ENCODE data around the gene DAD1. TPM values are rescaled to one million over a fixed set of nuclear protein-coding genes. Genes with fewer than 3 reads are reported as not detected.
A peak's percentile ranks its signal among the peaks of the same experiment; 100 is the strongest.

The DAD1 gene
- total and polyA plus RNA-seq, 12 donors, result 82.4 to 420 (median 136) TPM

DNA sequence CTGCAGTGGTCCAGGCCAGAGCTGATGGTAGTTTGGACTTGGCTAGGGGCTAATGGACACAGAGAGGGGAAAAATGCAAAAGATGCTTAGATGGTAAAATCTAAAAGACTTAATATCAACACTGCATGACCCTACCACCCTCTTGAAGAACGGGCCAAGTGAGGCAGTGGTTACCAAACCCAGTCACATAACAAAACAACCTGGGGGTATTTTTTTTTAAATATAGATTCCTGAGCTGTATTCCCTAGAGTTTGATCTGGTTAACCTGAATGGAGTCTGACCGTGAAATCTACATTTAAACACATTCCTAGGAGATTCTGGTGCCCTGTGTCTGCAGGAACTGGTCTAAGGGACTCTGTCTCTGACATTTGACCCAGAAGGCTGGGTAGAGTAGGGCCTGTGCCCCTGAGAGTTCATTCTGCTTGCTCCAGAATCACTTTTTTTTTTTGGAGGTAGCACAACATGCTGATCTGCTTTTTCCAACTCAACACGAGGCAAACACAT, 24.8 kb upstream of the DAD1 start:
- H3K27ac ChIP-seq, result no peak overlapping the region
- peaks cover 0 to 12% (median 7%) of the 10 kb centered on the region in 9 donors for H3K4me1 ChIP-seq
- no peaks in the 10 kb centered on the region for H3K27me3 ChIP-seq
- WGBS, 2 donors, result 48 to 61% methylated on average over 3 of the region's 3 CpGs
- intact Hi-C loops (cut with DNase I), result no loop called here
- peaks cover 0 to 42% (median 30%) of the 10 kb centered on the region in 9 donors for H3K36me3 ChIP-seq
- TF ChIP-seq, protein P1, sequence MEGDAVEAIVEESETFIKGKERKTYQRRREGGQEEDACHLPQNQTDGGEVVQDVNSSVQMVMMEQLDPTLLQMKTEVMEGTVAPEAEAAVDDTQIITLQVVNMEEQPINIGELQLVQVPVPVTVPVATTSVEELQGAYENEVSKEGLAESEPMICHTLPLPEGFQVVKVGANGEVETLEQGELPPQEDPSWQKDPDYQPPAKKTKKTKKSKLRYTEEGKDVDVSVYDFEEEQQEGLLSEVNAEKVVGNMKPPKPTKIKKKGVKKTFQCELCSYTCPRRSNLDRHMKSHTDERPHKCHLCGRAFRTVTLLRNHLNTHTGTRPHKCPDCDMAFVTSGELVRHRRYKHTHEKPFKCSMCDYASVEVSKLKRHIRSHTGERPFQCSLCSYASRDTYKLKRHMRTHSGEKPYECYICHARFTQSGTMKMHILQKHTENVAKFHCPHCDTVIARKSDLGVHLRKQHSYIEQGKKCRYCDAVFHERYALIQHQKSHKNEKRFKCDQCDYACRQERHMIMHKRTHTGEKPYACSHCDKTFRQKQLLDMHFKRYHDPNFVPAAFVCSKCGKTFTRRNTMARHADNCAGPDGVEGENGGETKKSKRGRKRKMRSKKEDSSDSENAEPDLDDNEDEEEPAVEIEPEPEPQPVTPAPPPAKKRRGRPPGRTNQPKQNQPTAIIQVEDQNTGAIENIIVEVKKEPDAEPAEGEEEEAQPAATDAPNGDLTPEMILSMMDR (IDR thresholded peaks at IDR 0.05), result no peak
- no peak overlapping the region for H3K4me3 ChIP-seq
- DNase-seq, result no peak
- H3K9me3 ChIP-seq, result peaks cover 0 to 9% (median 0%) of the 10 kb centered on the region in 11 donors
- peak in 2 of 8 donors; percentile 11 to 29 for ATAC-seq

DNA sequence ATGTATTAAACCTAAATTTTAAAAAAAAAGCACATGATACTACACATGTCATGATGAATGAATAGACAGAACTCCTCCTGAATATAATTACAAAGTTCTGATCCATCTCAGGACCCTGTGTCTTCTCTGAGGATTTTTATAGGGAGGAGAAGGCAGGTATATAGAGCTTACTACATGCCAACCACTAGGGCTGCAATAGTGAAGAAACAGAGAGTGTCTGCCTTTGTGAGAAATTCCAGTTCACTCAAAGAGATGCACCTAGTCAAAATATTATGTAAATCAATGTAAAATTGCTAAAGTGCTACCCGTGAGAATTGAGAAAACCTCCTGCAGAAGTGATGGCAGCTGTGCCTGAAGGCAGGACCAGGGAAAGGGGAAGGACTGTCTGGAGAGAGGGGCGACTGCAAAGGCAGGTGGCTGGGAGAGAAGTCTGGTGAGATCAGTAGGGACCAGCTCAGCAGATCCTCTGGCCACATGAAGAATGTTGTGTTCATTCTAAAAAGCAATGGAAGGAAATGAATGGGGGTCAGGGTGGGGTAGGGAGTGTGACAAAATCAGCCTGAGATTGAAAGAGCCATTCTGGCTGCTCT, 24.2 kb upstream of the DAD1 start:
- DNase-seq (no peak), ATAC-seq (no peak)
- Histone ChIP-seq H3K36me3 (peaks cover 0 to 48% (median 35%) of the 10 kb centered on the region in 9 donors), H3K9me3 (peaks cover 0 to 9% (median 0%) of the 10 kb centered on the region in 11 donors), H3K27ac (no peak overlapping the region), H3K27me3 (no peaks in the 10 kb centered on the region), H3K4me3 (no peak overlapping the region), H3K4me1 (peaks cover 0 to 12% (median 7%) of the 10 kb centered on the region in 9 donors)
- WGBS, 2 donors, result 68 to 76% methylated on average over 2 of the region's 2 CpGs
- intact Hi-C loops (cut with DNase I), result no loop called here
- TF ChIP-seq, protein P1 (IDR thresholded peaks at IDR 0.05), result no peak

DNA sequence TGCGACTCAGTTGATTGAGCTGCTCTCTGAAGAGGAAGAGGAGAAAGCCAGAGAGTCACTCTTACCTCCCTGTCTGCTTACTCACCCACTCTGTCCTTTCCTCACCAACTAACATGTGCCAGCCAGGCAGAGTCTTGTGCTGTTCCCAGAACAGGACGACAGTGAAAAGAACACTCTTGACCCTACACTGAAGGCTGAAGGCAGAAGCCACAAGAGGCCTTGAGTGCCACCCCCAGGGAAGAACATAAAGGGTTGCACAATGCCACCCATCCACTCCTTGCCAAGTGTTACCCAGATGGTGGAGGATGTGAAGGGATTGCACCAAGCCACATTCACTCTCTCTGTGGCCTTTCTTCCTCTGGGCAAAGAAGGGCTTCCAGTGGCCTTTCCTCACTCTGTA, 21.9 kb upstream of the DAD1 start:
- TF ChIP-seq, protein P1 (IDR thresholded peaks at IDR 0.05), result no peak
- no peak for ATAC-seq
- Histone ChIP-seq H3K4me3 (no peak overlapping the region), H3K27me3 (no peaks in the 10 kb centered on the region), H3K4me1 (peaks cover 0 to 12% (median 7%) of the 10 kb centered on the region in 9 donors), H3K9me3 (peaks cover 0 to 3% (median 0%) of the 10 kb centered on the region in 11 donors), H3K36me3 (peaks cover 7 to 71% (median 50%) of the 10 kb centered on the region in 9 donors), H3K27ac (no peak overlapping the region)
- no peak for DNase-seq
- 93 to 98% methylated on average over 2 of the region's 2 CpGs for WGBS, 2 donors
- intact Hi-C loops (cut with DNase I), result no loop called here

DNA sequence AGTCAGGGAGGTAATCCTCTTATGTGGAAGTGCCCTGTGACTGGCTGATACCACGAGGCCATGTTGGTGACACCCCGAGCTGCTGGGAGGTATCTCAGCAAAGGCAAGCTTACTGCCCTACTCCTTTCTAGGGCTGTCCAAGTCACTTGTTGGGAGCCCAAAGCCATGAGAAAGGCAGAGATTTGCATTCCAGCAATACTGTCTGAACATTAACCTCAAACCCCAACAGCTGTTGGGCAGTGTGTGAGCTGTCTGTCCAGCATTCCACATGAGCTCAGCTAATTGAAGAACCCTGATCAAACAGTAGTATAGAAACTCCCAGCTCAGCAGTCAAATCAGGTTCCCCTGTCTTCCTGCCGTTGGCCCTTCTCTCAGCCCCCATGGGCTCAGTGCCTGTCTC, 18.3 kb upstream of the DAD1 start:
- Histone ChIP-seq H3K27me3 (no peaks in the 10 kb centered on the region), H3K4me1 (no peaks in the 10 kb centered on the region), H3K36me3 (peaks cover 7 to 100% (median 85%) of the 10 kb centered on the region in 9 donors), H3K27ac (no peak overlapping the region), H3K9me3 (no peaks in the 10 kb centered on the region), H3K4me3 (no peak overlapping the region)
- DNase-seq (no peak), ATAC-seq (no peak)
- intact Hi-C loops (cut with DNase I), result no loop called here
- 85 to 87% methylated on average over 3 of the region's 3 CpGs for WGBS, 2 donors
- TF ChIP-seq, protein P1 (IDR thresholded peaks at IDR 0.05), result no peak

All from heart right ventricle (tissue), 16 donors.